ENCODE measurements around the gene CTSL. TPM values are rescaled to one million over a fixed set of nuclear protein-coding genes. Genes with fewer than 3 reads are reported as not detected.
A peak's percentile ranks its signal among the peaks of the same experiment; 100 is the strongest.

CTSL gene
- polyA plus RNA-seq: 94.0 to 121 TPM (median 116 TPM) in 3 replicates
- polyA plus RNA-seq (2011; ENCODE audit: low read depth): 55.9 TPM
- 39.0 and 41.0 TPM in 2 replicates for polyA plus RNA-seq (2011; cell fraction: cytosol; rRNA removed)
- polyA plus RNA-seq (2011; cell fraction: nucleus; rRNA removed): 161 and 249 TPM in 2 replicates
- 40.9 and 71.2 TPM in 2 replicates for polyA plus RNA-seq (2012; ENCODE audit: low replicate concordance)
- polyA minus RNA-seq: 14.8 to 28.4 TPM (median 23.2 TPM) in 3 replicates
- 28.8 TPM for polyA minus RNA-seq (2011; cell fraction: cytosol; rRNA and poly(A)+ RNA removed)
- 45.5 and 69.0 TPM in 2 replicates for polyA minus RNA-seq (2011; cell fraction: nucleus; rRNA and poly(A)+ RNA removed)

GRCh38 chr9:87725900-87726709 lies at the start of gene CTSL:
TSS of gene CTSL (plus strand) at chr9:87726119. CDS start at chr9:87727604, 1,485 bp downstream.
- DNase-seq (ENCODE audit: low read depth, low spot score): peak; percentile 50

GRCh38 chr9:87676976-87677775 lies 48.7 kb upstream of the CTSL start:
- Histone ChIP-seq H3K9me1 (ENCODE audit: control insufficient read depth, extremely low read depth, insufficient read depth, low read length) (no peaks in the 10 kb centered on the region), H3K4me2 (ENCODE audit: control insufficient read depth, extremely low read depth, insufficient read depth, low read depth, low read length) (no peak overlapping the region), H2AFZ (ENCODE audit: control insufficient read depth, low read length) (no peak overlapping the region), H3K27me3 (ENCODE audit: control insufficient read depth, extremely low read depth, insufficient read depth, low read length) (no peaks in the 10 kb centered on the region), H3K27ac (ENCODE audit: control insufficient read depth, insufficient read depth, low read length) (no peak overlapping the region), H4K20me1 (ENCODE audit: control insufficient read depth, extremely low read depth, insufficient read depth, low read length) (no peaks in the 10 kb centered on the region), H3K9ac (ENCODE audit: control insufficient read depth, extremely low read depth, insufficient read depth, low read length) (no peak overlapping the region), H3K9me3 (ENCODE audit: control insufficient read depth, low read depth, low read length) (no peaks in the 10 kb centered on the region), H3K79me2 (ENCODE audit: control insufficient read depth, insufficient read depth, low read length) (no peaks in the 10 kb centered on the region), H3K4me3 (ENCODE audit: control insufficient read depth in 2 of 3, extremely low read depth in 1 of 3, insufficient read depth in 2 of 3, low read depth in 1 of 3, low read length in 3 of 3) (no peak overlapping the region), H3K4me1 (ENCODE audit: control insufficient read depth, extremely low read depth, insufficient read depth, low read length) (peaks cover 4% of the 10 kb centered on the region), H3K36me3 (ENCODE audit: control insufficient read depth in 2 of 2, extremely low read depth in 1 of 2, insufficient read depth in 2 of 2, low read length in 2 of 2) (no peaks in the 10 kb centered on the region)
- DNase-seq (ENCODE audit: low read depth, low spot score): no peak
- TF ChIP-seq EZH2 (IDR thresholded peaks at IDR 0.05; ENCODE audit: low read length) (no peak), CTCF (optimal IDR thresholded peaks at IDR 0.05 in 1 of 3, IDR thresholded peaks at IDR 0.05 in 1 of 3, conservative IDR thresholded peaks at IDR 0.05 in 1 of 3; ENCODE audit: extremely low read depth in 1 of 3, insufficient read depth in 2 of 3, low read length in 3 of 3) (no peak)
- dilution Hi-C loops (cut with MboI; ENCODE audit: extremely low pct_ligation_motif_present, low sequenced_read_pairs): no loop called here
- FAIRE-seq: no peak

More at GRCh38 chr9:87725900-87726709, at the start of gene CTSL:
- H3K27ac ChIP-seq (ENCODE audit: control insufficient read depth, insufficient read depth, low read length): peak within 1 kb of the TSS; percentile 43
- FAIRE-seq: no peak
- H3K79me2 ChIP-seq (ENCODE audit: control insufficient read depth, insufficient read depth, low read length): no peaks in the 10 kb centered on the region
- peak within 1 kb of the TSS; percentile 80 for H3K9ac ChIP-seq (ENCODE audit: control insufficient read depth, extremely low read depth, insufficient read depth, low read length)
- TF ChIP-seq CTCF (optimal IDR thresholded peaks at IDR 0.05 in 1 of 3, IDR thresholded peaks at IDR 0.05 in 1 of 3, conservative IDR thresholded peaks at IDR 0.05 in 1 of 3; ENCODE audit: extremely low read depth in 1 of 3, insufficient read depth in 2 of 3, low read length in 3 of 3): peak in 2 of 3 experiments; percentile 49 to 69
- TF ChIP-seq EZH2 (IDR thresholded peaks at IDR 0.05; ENCODE audit: low read length): no peak
- H3K4me2 ChIP-seq (ENCODE audit: control insufficient read depth, extremely low read depth, insufficient read depth, low read depth, low read length): peak within 1 kb of the TSS; percentile 90
- H4K20me1 ChIP-seq (ENCODE audit: control insufficient read depth, extremely low read depth, insufficient read depth, low read length): no peaks in the 10 kb centered on the region
- H3K4me3 ChIP-seq (ENCODE audit: control insufficient read depth in 2 of 3, extremely low read depth in 1 of 3, insufficient read depth in 2 of 3, low read depth in 1 of 3, low read length in 3 of 3): peak within 1 kb of the TSS; percentile 71 to 82 (median 80)
- no peaks in the 10 kb centered on the region for H3K9me1 ChIP-seq (ENCODE audit: control insufficient read depth, extremely low read depth, insufficient read depth, low read length)
- H3K27me3 ChIP-seq (ENCODE audit: control insufficient read depth, extremely low read depth, insufficient read depth, low read length): no peaks in the 10 kb centered on the region
- H3K36me3 ChIP-seq (ENCODE audit: control insufficient read depth in 2 of 2, extremely low read depth in 1 of 2, insufficient read depth in 2 of 2, low read length in 2 of 2): peaks cover 3 to 20% of the 10 kb centered on the region in 2 experiments
- peak within 1 kb of the TSS; percentile 97 for H2AFZ ChIP-seq (ENCODE audit: control insufficient read depth, low read length)
- no peaks in the 10 kb centered on the region for H3K4me1 ChIP-seq (ENCODE audit: control insufficient read depth, extremely low read depth, insufficient read depth, low read length)
- H3K9me3 ChIP-seq (ENCODE audit: control insufficient read depth, low read depth, low read length): no peaks in the 10 kb centered on the region
- dilution Hi-C loops (cut with MboI; ENCODE audit: extremely low pct_ligation_motif_present, low sequenced_read_pairs): no loop called here

All from keratinocyte (primary cell).